Hepatocyte (in vitro differentiated cells): ENCODE measurements around the gene NPEPL1. TPM values are rescaled to one million over a fixed set of nuclear protein-coding genes. Genes with fewer than 3 reads are reported as not detected.
"Not testable (repeated sequence)": the region's sequence is repeated elsewhere in the genome, so short reads cannot be mapped to it uniquely, and the experiment has no call there.

Experiments
- DNase-seq: peaks from one replicate; pipeline ENCODE4 v3.0.0-alpha.2; 2016; ENCODE audit warnings: low spot score
- H2AFZ ChIP-seq: fragments of 200-600 bp; sonication (generic); 2 replicates; pipeline ENCODE4 v1.6.0; 2016; ENCODE audit warnings: antibody characterized with exemption, mild to moderate bottlenecking
- H3K27ac ChIP-seq: fragments of 200-600 bp; sonication (generic); 2 replicates; pipeline ENCODE4 v1.5.1; 2016; ENCODE audit warnings: mild to moderate bottlenecking
- H3K27me3 ChIP-seq: fragments of 200-600 bp; sonication (generic); 2 replicates; pipeline ENCODE4 v1.6.1; 2016
- H3K36me3 ChIP-seq: fragments of 200-600 bp; sonication (generic); replicated peaks from 2 replicates; pipeline ENCODE4 v1.5.1; 2016; ENCODE audit warnings: low read depth; ENCODE audit not compliant: insufficient read depth
- H3K4me1 ChIP-seq: fragments of 200-600 bp; sonication (generic); 2 replicates; pipeline ENCODE4 v1.5.1; 2016; ENCODE audit warnings: mild to moderate bottlenecking, moderate library complexity; ENCODE audit not compliant: insufficient read depth
- H3K4me2 ChIP-seq: fragments of 200-600 bp; sonication (generic); 2 replicates; pipeline ENCODE4 v1.6.0; 2016
- H3K4me3 ChIP-seq: fragments of 200-600 bp; sonication (generic); 2 replicates; pipeline ENCODE4 v1.5.1; 2016; ENCODE audit warnings: mild to moderate bottlenecking
- H3K79me2 ChIP-seq: fragments of 200-600 bp; sonication (generic); 2 replicates; pipeline ENCODE4 v1.6.0; 2017; ENCODE audit warnings: mild to moderate bottlenecking
- H3K9me2 ChIP-seq: fragments of 200-600 bp; sonication (generic); replicated peaks from 2 replicates; pipeline ENCODE4 v1.6.0; 2017; ENCODE audit warnings: mild to moderate bottlenecking; ENCODE audit not compliant: insufficient read depth
- H3K9me3 ChIP-seq: fragments of 200-600 bp; sonication (generic); 2 replicates; pipeline ENCODE4 v1.5.1; 2016; ENCODE audit warnings: low read depth, mild to moderate bottlenecking
- H4K20me1 ChIP-seq: fragments of 200-600 bp; sonication (generic); 2 replicates; pipeline ENCODE4 v1.6.0; 2016; ENCODE audit warnings: mild to moderate bottlenecking; ENCODE audit not compliant: insufficient read depth, poor library complexity, severe bottlenecking
- CTCF ChIP-seq: fragments of 200-600 bp; sonication (generic); IDR thresholded peaks from 2 replicates; pipeline ENCODE4 v1.5.1; 2016; ENCODE audit warnings: antibody characterized with exemption, mild to moderate bottlenecking; ENCODE audit not compliant: poor library complexity
- EZH2 ChIP-seq: fragments of 200-600 bp; sonication (generic); IDR thresholded peaks from 2 replicates; pipeline ENCODE4 v1.6.1; 2016; ENCODE audit warnings: antibody characterized with exemption, mild to moderate bottlenecking, borderline replicate concordance
- EZH2phosphoT487 ChIP-seq: fragments of 200-600 bp; sonication (generic); IDR thresholded peaks from one replicate; pipeline ENCODE4 v1.6.1; 2018; ENCODE audit warnings: antibody characterized with exemption, mild to moderate bottlenecking, low read depth, moderate library complexity; ENCODE audit not compliant: unreplicated experiment, severe bottlenecking
- whole genome bisulfite sequencing: methylation state at CpG from one replicate; pipeline ENCODE4 v1.1.6; 2016; ENCODE audit warnings: low lambda C conversion rate; ENCODE audit errors: missing lambda C conversion rate; 5-methylcytosine and 5-hydroxymethylcytosine counted together
- polyA plus RNA-seq: library from polyadenylated mRNA; unstranded; fragments of >200 nt; fragmentation: Nextera tagmentation; extraction: Ambion mirVana; gene quantifications from 2 replicates; pipeline ENCODE4 v1.2.1, GENCODE V29; 2016
- total RNA-seq: library from RNA; depleted of rRNA; stranded (reverse); fragments of >200 nt; gene quantifications from 2 replicates; pipeline ENCODE4 v1.2.3, GENCODE V29; 2014

The NPEPL1 gene
- total and polyA plus RNA-seq, 2 experiments from 2014 or later: 15.2 to 42.3 TPM

GRCh38 chr20:58748618-58749017 is 56.0 kb downstream of the NPEPL1 start:
- no peak overlapping the region for H2AFZ ChIP-seq
- H3K36me3 ChIP-seq: no peaks in the 10 kb centered on the region
- H3K4me1 ChIP-seq: no peaks in the 10 kb centered on the region
- no peaks in the 10 kb centered on the region for H3K9me2 ChIP-seq
- no peaks in the 10 kb centered on the region for H3K79me2 ChIP-seq
- H4K20me1 ChIP-seq: no peaks in the 10 kb centered on the region
- H3K27ac ChIP-seq: no peak overlapping the region
- no peak overlapping the region for H3K4me3 ChIP-seq
- H3K4me2 ChIP-seq: no peak overlapping the region
- no peak for DNase-seq
- H3K9me3 ChIP-seq: no peaks in the 10 kb centered on the region
- peaks cover 4% of the 10 kb centered on the region for H3K27me3 ChIP-seq
- TF ChIP-seq CTCF (no peak), EZH2 (no peak), EZH2phosphoT487 (no peak)
- WGBS: 54% methylated on average over 3 of the region's 3 CpGs

- H3K36me3 ChIP-seq: no peaks in the 10 kb centered on the region
- no peaks in the 10 kb centered on the region for H4K20me1 ChIP-seq
- no peaks in the 10 kb centered on the region for H3K9me3 ChIP-seq
- no peaks in the 10 kb centered on the region for H3K9me2 ChIP-seq
- no peak overlapping the region for H3K4me2 ChIP-seq
- no peaks in the 10 kb centered on the region for H3K4me1 ChIP-seq
- DNase-seq: no peak
- H3K27me3 ChIP-seq: peaks cover 4% of the 10 kb centered on the region
- H3K27ac ChIP-seq: no peak overlapping the region
- TF ChIP-seq EZH2 (no peak), EZH2phosphoT487 (no peak), CTCF (no peak)
- H3K79me2 ChIP-seq: no peaks in the 10 kb centered on the region
- H3K4me3 ChIP-seq: no peak overlapping the region
- H2AFZ ChIP-seq: no peak overlapping the region
- 92% methylated on average over 11 of the region's 11 CpGs for WGBS
Observed at GRCh38 chr20:58749098-58749769, 56.6 kb downstream of the NPEPL1 start.

- H3K9me2 ChIP-seq: no peaks in the 10 kb centered on the region
- H3K79me2 ChIP-seq: no peaks in the 10 kb centered on the region
- no peak overlapping the region for H2AFZ ChIP-seq
- no peak overlapping the region for H3K4me3 ChIP-seq
- H3K9me3 ChIP-seq: no peaks in the 10 kb centered on the region
- H3K27ac ChIP-seq: no peak overlapping the region
- no peaks in the 10 kb centered on the region for H4K20me1 ChIP-seq
- no peaks in the 10 kb centered on the region for H3K4me1 ChIP-seq
- no peak for DNase-seq
- no peak overlapping the region for H3K4me2 ChIP-seq
- H3K27me3 ChIP-seq: peaks cover 4% of the 10 kb centered on the region
- H3K36me3 ChIP-seq: no peaks in the 10 kb centered on the region
- TF ChIP-seq EZH2phosphoT487 (no peak), CTCF (no peak), EZH2 (no peak)
- 93% methylated on average over 5 of the region's 5 CpGs for WGBS
Observed at GRCh38 chr20:58749979-58750378, 57.4 kb downstream of the NPEPL1 start.

- H3K4me3 ChIP-seq, H3K9me2 ChIP-seq, H3K79me2 ChIP-seq, H3K4me1 ChIP-seq, H3K4me2 ChIP-seq, H3K36me3 ChIP-seq, H2AFZ ChIP-seq, DNase-seq, H3K27ac ChIP-seq, H3K27me3 ChIP-seq, H4K20me1 ChIP-seq, H3K9me3 ChIP-seq: not testable (repeated sequence)
- WGBS: 94% methylated on average over 2 of the region's 2 CpGs
Observed at GRCh38 chr20:58750706-58751105, 58.1 kb downstream of the NPEPL1 start.
